Measurements from ENCODE around the gene METTL5. TPM values are rescaled to one million over a fixed set of nuclear protein-coding genes. Genes with fewer than 3 reads are reported as not detected.

METTL5 gene
- total and polyA plus RNA-seq, 4 donors: 45.8 to 245 (median 68.5) TPM

- Histone ChIP-seq H3K27me3 (ENCODE audit: control insufficient read depth in 1 of 2, insufficient read depth in 2 of 2, low read length in 1 of 2) (no peaks in the 10 kb centered on the region), H3K36me3 (ENCODE audit: control insufficient read depth in 1 of 2, insufficient read depth in 2 of 2, low read length in 1 of 2) (no peaks in the 10 kb centered on the region), H3K27ac (ENCODE audit: low read depth in 1 of 2, low read length in 2 of 2) (no peak overlapping the region), H3K9me3 (ENCODE audit: control insufficient read depth, low read length) (no peaks in the 10 kb centered on the region), H3K4me3 (ENCODE audit: low read length in 2 of 2) (no peak overlapping the region), H3K4me1 (ENCODE audit: control insufficient read depth in 1 of 2, insufficient read depth in 2 of 2, low read length in 2 of 2) (no peaks in the 10 kb centered on the region)
- intact Hi-C loops (cut with DNase I): no loop called here
- ATAC-seq (ENCODE audit: low FRiP score) (peak; percentile 24), DNase-seq (peak in 1 of 2 donors; percentile 52)
- 20 to 21% methylated on average over 12 of the region's 12 CpGs for WGBS, 2 donors
Observed at GRCh38 chr2:169767243-169767888, 57.3 kb downstream of the METTL5 start.

- Histone ChIP-seq H3K36me3 (ENCODE audit: control insufficient read depth in 1 of 2, insufficient read depth in 2 of 2, low read length in 1 of 2) (no peaks in the 10 kb centered on the region), H3K27me3 (ENCODE audit: control insufficient read depth in 1 of 2, insufficient read depth in 2 of 2, low read length in 1 of 2) (no peaks in the 10 kb centered on the region), H3K4me1 (ENCODE audit: control insufficient read depth in 1 of 2, insufficient read depth in 2 of 2, low read length in 2 of 2) (no peaks in the 10 kb centered on the region), H3K4me3 (ENCODE audit: low read length in 2 of 2) (no peak overlapping the region), H3K27ac (ENCODE audit: low read depth in 1 of 2, low read length in 2 of 2) (no peak overlapping the region), H3K9me3 (ENCODE audit: control insufficient read depth, low read length) (no peaks in the 10 kb centered on the region)
- whole genome bisulfite sequencing, 2 donors: 84 to 85% methylated on average over 6 of the region's 6 CpGs
- no peak for ATAC-seq (ENCODE audit: low FRiP score)
- intact Hi-C loops (cut with DNase I): no loop called here
- DNase-seq: no peak
Observed at GRCh38 chr2:169765523-169765922, 59.2 kb downstream of the METTL5 start.

- H3K4me3 ChIP-seq (ENCODE audit: low read length in 2 of 2): no peak overlapping the region
- H3K27me3 ChIP-seq (ENCODE audit: control insufficient read depth in 1 of 2, insufficient read depth in 2 of 2, low read length in 1 of 2): no peaks in the 10 kb centered on the region
- H3K4me1 ChIP-seq (ENCODE audit: control insufficient read depth in 1 of 2, insufficient read depth in 2 of 2, low read length in 2 of 2): no peaks in the 10 kb centered on the region
- H3K36me3 ChIP-seq (ENCODE audit: control insufficient read depth in 1 of 2, insufficient read depth in 2 of 2, low read length in 1 of 2): no peaks in the 10 kb centered on the region
- intact Hi-C loops (cut with DNase I): no loop called here
- no peaks in the 10 kb centered on the region for H3K9me3 ChIP-seq (ENCODE audit: control insufficient read depth, low read length)
- DNase-seq: no peak
- ATAC-seq (ENCODE audit: low FRiP score): no peak
- WGBS, 2 donors: 94 to 95% methylated on average over 6 of the region's 6 CpGs
- H3K27ac ChIP-seq (ENCODE audit: low read depth in 1 of 2, low read length in 2 of 2): no peak overlapping the region
Observed at GRCh38 chr2:169761970-169762292, 62.8 kb downstream of the METTL5 start.

Other genes starting within 250 kb of the METTL5 start
- gene PPIG, start 240.6 kb downstream of the METTL5 start, total RNA-seq: 10 to 100 TPM; 52.5 to 55.0 TPM
- 10 to 100 TPM; 36.2 to 42.2 TPM for gene PPIG, start 240.6 kb downstream of the METTL5 start, polyA plus RNA-seq
- under 1 TPM in 1 of 2 donors, not detected in 1; 0.58 TPM for gene CFAP210, start 130.5 kb downstream of the METTL5 start, total RNA-seq
- under 1 TPM in 1 of 2 donors, not detected in 1; 0.05 TPM for gene CFAP210, start 130.5 kb downstream of the METTL5 start, polyA plus RNA-seq
- gene PHOSPHO2, start 130.4 kb downstream of the METTL5 start, total RNA-seq: 1 to 10 TPM; 4.3 to 4.8 TPM
- 10 to 100 TPM in 1 of 2 donors, 1 to 10 TPM in 1; 3.4 to 13.4 TPM for gene PHOSPHO2, start 130.4 kb downstream of the METTL5 start, polyA plus RNA-seq
- gene KLHL23, start 91.1 kb downstream of the METTL5 start, total RNA-seq: 10 to 100 TPM in 1 of 2 donors, 1 to 10 TPM in 1; 7.2 to 16.4 TPM
- 1 to 10 TPM in 1 of 2 donors, under 1 TPM in 1; 0.97 to 2.1 TPM for gene KLHL23, start 91.1 kb downstream of the METTL5 start, polyA plus RNA-seq
- 10 to 100 TPM; 76.5 to 91.6 TPM for gene SSB, start 26.0 kb downstream of the METTL5 start, total RNA-seq
- 100 to 1,000 TPM; 106 to 133 TPM for gene SSB, start 26.0 kb downstream of the METTL5 start, polyA plus RNA-seq
- 10 to 100 TPM; 58.6 to 63.9 TPM for gene UBR3, start 2.5 kb upstream of the METTL5 start, total RNA-seq
- gene UBR3, start 2.5 kb upstream of the METTL5 start, polyA plus RNA-seq: 10 to 100 TPM in 1 of 2 donors, 1 to 10 TPM in 1; 6.1 to 23.8 TPM

Measured in aorta (tissue), 5 donors.